ENCODE results near the gene PITX1.

Gene PITX1

GRCh38 chr5:135027697-135028615 lies 6.1 kb downstream of the PITX1 start:
- DNase-seq, result no peak

- DNase-seq, result no peak
Measured at GRCh38 chr5:135027266-135027696, 6.7 kb downstream of the PITX1 start.

- DNase-seq, result no peak
Measured at GRCh38 chr5:135026645-135027265, 7.3 kb downstream of the PITX1 start.

GRCh38 chr5:135025730-135026644 lies 8.0 kb downstream of the PITX1 start:
- no peak for DNase-seq

- DNase-seq, result no peak
Measured at GRCh38 chr5:135024956-135025729, 8.9 kb downstream of the PITX1 start.

- DNase-seq, result no peak
Measured at GRCh38 chr5:135020111-135020895, 13.7 kb downstream of the PITX1 start.

- DNase-seq, result no peak
Measured at GRCh38 chr5:135019314-135019713, 14.7 kb downstream of the PITX1 start.

GRCh38 chr5:135018457-135018856 lies 15.6 kb downstream of the PITX1 start:
- DNase-seq, result no peak

- DNase-seq, result no peak
Measured at GRCh38 chr5:135016861-135017290, 17.2 kb downstream of the PITX1 start.

- DNase-seq, result no peak
Measured at GRCh38 chr5:135015942-135016341, 18.1 kb downstream of the PITX1 start.

- no peak for DNase-seq
Measured at GRCh38 chr5:135013947-135014570, 20.0 kb downstream of the PITX1 start.

GRCh38 chr5:135013445-135013844 lies 20.6 kb downstream of the PITX1 start:
- no peak for DNase-seq

GRCh38 chr5:135012951-135013391 lies 21.1 kb downstream of the PITX1 start:
- DNase-seq, result no peak

GRCh38 chr5:135012033-135012588 lies 21.9 kb downstream of the PITX1 start:
- no peak for DNase-seq

- DNase-seq, result no peak
Measured at GRCh38 chr5:135011355-135012032, 22.5 kb downstream of the PITX1 start.

GRCh38 chr5:135010502-135011354 lies 23.3 kb downstream of the PITX1 start:
- no peak for DNase-seq

- no peak for DNase-seq
Measured at GRCh38 chr5:135009736-135010501, 24.1 kb downstream of the PITX1 start.
